ENCODE measurements around the gene GRIK3. TPM values are rescaled to one million over a fixed set of nuclear protein-coding genes. Genes with fewer than 3 reads are reported as not detected.

GRIK3 gene
- total RNA-seq, 4 donors from 2014 or later = 0.13 to 0.42 (median 0.15) TPM; not detected in 1

DNA sequence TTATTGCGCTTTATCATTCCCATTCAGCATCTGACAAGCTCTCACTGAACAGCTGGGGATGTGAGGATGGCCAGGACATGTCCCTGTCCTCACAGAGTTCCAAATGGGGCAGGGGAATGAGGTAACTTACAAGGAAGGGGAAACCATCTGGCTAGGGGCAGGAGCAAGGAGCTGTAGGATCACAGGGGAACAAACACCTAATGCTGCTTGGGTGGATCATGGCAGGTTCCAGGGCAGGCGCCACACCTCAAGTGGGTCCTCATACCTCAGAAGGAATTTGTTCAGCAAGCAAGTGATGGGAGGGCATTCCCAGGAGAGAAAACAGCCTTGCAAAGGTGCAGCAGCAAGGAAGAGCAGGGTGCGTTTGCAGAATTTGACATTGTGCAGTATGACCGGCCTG lies 35.1 kb upstream of the GRIK3 start:
- Histone ChIP-seq H3K27me3 (no peaks in the 10 kb centered on the region), H3K4me1 (no peaks in the 10 kb centered on the region), H3K27ac (no peak overlapping the region), H3K4me3 (replicated peaks in 1 of 3) (no peak overlapping the region), H3K9me3 (no peaks in the 10 kb centered on the region), H3K36me3 (no peaks in the 10 kb centered on the region)
- 66% methylated on average over 4 of the region's 4 CpGs for WGBS, 2 donors
- intact Hi-C loops (cut with DNase I) = no loop called here
- TF ChIP-seq POLR2A (IDR thresholded peaks at IDR 0.05) = no peak
- TF ChIP-seq, protein P1, sequence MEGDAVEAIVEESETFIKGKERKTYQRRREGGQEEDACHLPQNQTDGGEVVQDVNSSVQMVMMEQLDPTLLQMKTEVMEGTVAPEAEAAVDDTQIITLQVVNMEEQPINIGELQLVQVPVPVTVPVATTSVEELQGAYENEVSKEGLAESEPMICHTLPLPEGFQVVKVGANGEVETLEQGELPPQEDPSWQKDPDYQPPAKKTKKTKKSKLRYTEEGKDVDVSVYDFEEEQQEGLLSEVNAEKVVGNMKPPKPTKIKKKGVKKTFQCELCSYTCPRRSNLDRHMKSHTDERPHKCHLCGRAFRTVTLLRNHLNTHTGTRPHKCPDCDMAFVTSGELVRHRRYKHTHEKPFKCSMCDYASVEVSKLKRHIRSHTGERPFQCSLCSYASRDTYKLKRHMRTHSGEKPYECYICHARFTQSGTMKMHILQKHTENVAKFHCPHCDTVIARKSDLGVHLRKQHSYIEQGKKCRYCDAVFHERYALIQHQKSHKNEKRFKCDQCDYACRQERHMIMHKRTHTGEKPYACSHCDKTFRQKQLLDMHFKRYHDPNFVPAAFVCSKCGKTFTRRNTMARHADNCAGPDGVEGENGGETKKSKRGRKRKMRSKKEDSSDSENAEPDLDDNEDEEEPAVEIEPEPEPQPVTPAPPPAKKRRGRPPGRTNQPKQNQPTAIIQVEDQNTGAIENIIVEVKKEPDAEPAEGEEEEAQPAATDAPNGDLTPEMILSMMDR (IDR thresholded peaks at IDR 0.05) = no peak
- no peak for DNase-seq

DNA sequence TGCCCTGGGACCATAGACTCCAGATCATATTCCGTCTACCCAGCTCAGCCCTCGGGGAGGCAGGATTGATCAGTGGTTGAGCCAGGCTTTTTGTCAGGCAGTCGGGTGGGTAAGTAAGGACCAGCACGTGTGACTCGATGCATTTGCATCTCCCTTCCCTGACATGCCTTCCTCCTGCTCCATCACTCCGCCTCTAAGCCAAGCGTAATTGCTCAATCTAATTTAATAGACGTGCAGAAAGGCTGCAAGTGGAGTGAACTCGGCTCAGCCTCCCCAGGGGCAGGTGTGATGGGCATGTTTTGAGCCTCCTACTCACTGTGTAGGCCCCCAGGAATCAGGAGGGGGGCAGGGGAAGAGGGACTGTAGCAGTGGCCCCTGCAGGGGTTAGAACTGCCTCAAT lies 34.6 kb upstream of the GRIK3 start:
- WGBS, 2 donors = 54 to 61% methylated on average over 9 of the region's 9 CpGs
- no peaks in the 10 kb centered on the region for H3K36me3 ChIP-seq
- DNase-seq = no peak
- H3K4me1 ChIP-seq = no peaks in the 10 kb centered on the region
- intact Hi-C loops (cut with DNase I) = no loop called here
- H3K9me3 ChIP-seq = no peaks in the 10 kb centered on the region
- TF ChIP-seq, protein P1 (IDR thresholded peaks at IDR 0.05) = no peak
- no peak for TF ChIP-seq POLR2A (IDR thresholded peaks at IDR 0.05)
- no peak overlapping the region for H3K27ac ChIP-seq
- H3K4me3 ChIP-seq (replicated peaks in 1 of 3) = no peak overlapping the region
- H3K27me3 ChIP-seq = no peaks in the 10 kb centered on the region

DNA sequence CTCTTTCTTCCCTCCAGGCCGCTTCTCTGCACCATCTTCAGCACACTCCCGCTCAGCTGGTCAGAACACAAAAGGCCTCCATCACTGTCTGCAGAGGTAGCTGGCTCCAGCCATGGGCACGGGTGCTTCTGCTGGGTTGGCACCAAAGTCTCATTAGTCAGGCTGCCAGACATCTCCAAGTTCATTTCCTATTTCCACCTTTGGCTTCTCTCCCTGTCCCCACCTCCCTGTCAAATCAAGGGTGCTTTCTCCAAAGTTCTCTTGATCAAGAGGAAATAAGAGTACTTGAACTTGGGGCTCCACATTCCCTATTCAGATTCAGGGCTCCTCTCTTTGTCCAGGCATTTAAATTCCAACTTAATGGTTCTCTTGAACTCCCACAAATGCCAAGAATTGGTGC lies 33.9 kb upstream of the GRIK3 start:
- H3K4me1 ChIP-seq = no peaks in the 10 kb centered on the region
- intact Hi-C loops (cut with DNase I) = no loop called here
- no peaks in the 10 kb centered on the region for H3K27me3 ChIP-seq
- H3K9me3 ChIP-seq = no peaks in the 10 kb centered on the region
- no peak overlapping the region for H3K4me3 ChIP-seq (replicated peaks in 1 of 3)
- H3K36me3 ChIP-seq = no peaks in the 10 kb centered on the region
- TF ChIP-seq, protein P1 (IDR thresholded peaks at IDR 0.05) = no peak
- no peak for TF ChIP-seq POLR2A (IDR thresholded peaks at IDR 0.05)
- 70 to 72% methylated on average over 3 of the region's 3 CpGs for WGBS, 2 donors
- no peak overlapping the region for H3K27ac ChIP-seq
- DNase-seq = no peak

DNA sequence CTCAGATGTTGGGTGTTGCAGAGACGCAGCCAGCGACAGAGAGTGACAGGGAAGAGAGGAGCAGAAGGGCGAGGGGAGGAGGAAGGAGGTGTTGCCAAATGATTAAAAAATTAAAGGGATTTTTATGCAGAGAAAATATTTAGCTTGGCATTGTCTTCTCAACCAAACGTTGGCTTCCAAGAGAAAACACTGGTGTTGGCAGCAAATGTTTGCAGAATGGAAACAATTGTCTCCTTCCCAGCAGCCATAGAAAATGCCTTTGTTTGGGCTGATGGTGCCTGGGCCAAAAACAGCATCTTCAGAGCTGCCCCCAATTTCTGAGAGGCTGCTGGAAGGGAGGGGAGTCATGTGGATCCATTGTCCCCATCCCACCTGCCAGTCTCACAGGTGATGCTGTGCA lies 29.7 kb upstream of the GRIK3 start:
- no peaks in the 10 kb centered on the region for H3K9me3 ChIP-seq
- H3K27ac ChIP-seq = no peak overlapping the region
- intact Hi-C loops (cut with DNase I) = no loop called here
- no peaks in the 10 kb centered on the region for H3K4me1 ChIP-seq
- H3K36me3 ChIP-seq = no peaks in the 10 kb centered on the region
- H3K4me3 ChIP-seq (replicated peaks in 1 of 3) = no peak overlapping the region
- TF ChIP-seq, protein P1 (IDR thresholded peaks at IDR 0.05) = no peak
- no peak for TF ChIP-seq POLR2A (IDR thresholded peaks at IDR 0.05)
- no peak for DNase-seq
- no peaks in the 10 kb centered on the region for H3K27me3 ChIP-seq
- WGBS, 2 donors = 48 to 53% methylated on average over 4 of the region's 4 CpGs

DNA sequence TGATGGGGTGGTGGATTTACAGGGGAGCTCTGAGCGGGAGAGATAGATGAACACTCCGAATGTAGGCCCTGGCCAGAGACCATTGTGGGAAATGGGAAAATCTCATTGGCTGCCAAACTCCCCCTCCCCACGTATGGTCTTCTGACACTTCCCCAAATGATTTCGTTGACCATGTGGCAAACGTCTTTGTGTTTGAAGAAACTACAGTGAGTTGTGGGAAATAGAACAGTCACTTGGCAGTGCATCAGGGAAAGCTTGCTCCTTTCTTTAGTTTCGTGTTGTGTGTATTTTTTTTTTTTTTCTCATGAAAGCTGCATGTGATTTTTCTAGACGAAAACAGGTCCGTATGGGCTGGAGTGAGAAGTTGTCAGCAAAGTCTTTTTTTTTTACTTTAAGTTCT lies 25.0 kb upstream of the GRIK3 start:
- intact Hi-C loops (cut with DNase I) = no loop called here
- 50 to 59% methylated on average over 8 of the region's 8 CpGs for WGBS, 2 donors
- H3K4me3 ChIP-seq (replicated peaks in 1 of 3) = no peak overlapping the region

More for the DNA sequence above, 25.0 kb upstream of the GRIK3 start:
- TF ChIP-seq, protein P1 (IDR thresholded peaks at IDR 0.05) = no peak
- TF ChIP-seq POLR2A (IDR thresholded peaks at IDR 0.05) = no peak
- H3K27me3 ChIP-seq = no peaks in the 10 kb centered on the region
- H3K4me1 ChIP-seq = no peaks in the 10 kb centered on the region
- no peaks in the 10 kb centered on the region for H3K9me3 ChIP-seq
- no peaks in the 10 kb centered on the region for H3K36me3 ChIP-seq
- H3K27ac ChIP-seq = no peak overlapping the region
- DNase-seq = no peak
